GM12878 (cell line): Measurements from ENCODE around the gene BCAP29. TPM values are rescaled to one million over a fixed set of nuclear protein-coding genes. Genes with fewer than 3 reads are reported as not detected.

Source experiments
- ATAC-seq: fragments of 200-7000 bp; cut with Tn5 transposase; 3 replicates; pipeline ENCODE4 v1.9.1; 2020; ENCODE audit warnings: mild to moderate bottlenecking, moderate library complexity
- BruUV-seq: library from RNA; stranded (reverse); fragments of 400-500 nt; replicated peaks from 2 replicates; lab custom pipeline; 2021; lab: Mats Ljungman, UMichigan
- CTCF ChIA-PET: fragments of 300-600 bp; sonication (Branson Sonifier 250); formaldehyde crosslinking; extraction: SDS; loops from one replicate; lab custom pipeline; 2021; ENCODE audit warnings: inconsistent platforms; lab: Yijun Ruan, JAX
- POLR2A ChIA-PET: fragments of 350-600 bp; formaldehyde crosslinking; extraction: SDS; loops from one replicate; lab custom pipeline; 2021; ENCODE audit warnings: inconsistent platforms; lab: Charles Lee
- RAD21 ChIA-PET: fragments of 300-600 bp; sonication (Branson Sonifier 250); formaldehyde crosslinking; loops from one replicate; lab custom pipeline; 2023; ENCODE audit warnings: antibody characterized with exemption; ENCODE audit not compliant: unreplicated experiment; lab: Charles Lee
- SMC1A ChIA-PET: fragments of 300-600 bp; sonication (Branson Sonifier 250); formaldehyde crosslinking; loops from one replicate; lab custom pipeline; 2023; ENCODE audit not compliant: unreplicated experiment, uncharacterized antibody; lab: Charles Lee
- DNase-seq: peaks from one replicate; pipeline ENCODE4 v3.0.0-alpha.2; 2011; ENCODE audit warnings: low read depth, low spot score
- FAIRE-seq: peaks from 3 replicates; lab custom pipeline; 2011; peaks lifted over from hg19 to GRCh38; lab: Jason Lieb, UNC
- H2AFZ ChIP-seq: 2 replicates; pipeline ENCODE4 v1.6.0; 2011; ENCODE audit warnings: low read depth, low read length, control low read depth; ENCODE audit not compliant: control insufficient read depth
- H3K27ac ChIP-seq: 2 replicates; pipeline ENCODE4 v1.5.1; 2011; ENCODE audit warnings: control low read depth; ENCODE audit not compliant: control insufficient read depth, insufficient read depth
- H3K27me3 ChIP-seq, 2 experiments: replicated peaks in 1 of 2; 2 replicates each; pipeline versions ENCODE4 v1.6.0 to v1.6.1; 2011; ENCODE audit warnings: low read length in 1 of 2; ENCODE audit not compliant: control insufficient read depth in 2 of 2, insufficient read depth in 2 of 2
- H3K36me3 ChIP-seq, 2 experiments: 2 replicates each; pipeline ENCODE4 v1.5.1; 2011; ENCODE audit warnings: low read length in 1 of 2; ENCODE audit not compliant: control insufficient read depth in 2 of 2, insufficient read depth in 2 of 2
- H3K4me1 ChIP-seq: 2 replicates; pipeline ENCODE4 v1.6.1; 2011; ENCODE audit warnings: mild to moderate bottlenecking, low read length, moderate library complexity, mixed read lengths; ENCODE audit not compliant: control insufficient read depth, insufficient read depth
- H3K4me2 ChIP-seq: 2 replicates; pipeline ENCODE4 v1.6.0; 2011; ENCODE audit warnings: control low read depth; ENCODE audit not compliant: control insufficient read depth, insufficient read depth
- H3K4me3 ChIP-seq: fragments of 200-600 bp; sonication (generic); 2 replicates; pipeline ENCODE4 v1.5.1; 2016
- H3K79me2 ChIP-seq: 2 replicates; pipeline ENCODE4 v1.6.0; 2011; ENCODE audit warnings: low read length; ENCODE audit not compliant: control insufficient read depth, insufficient read depth
- H3K9ac ChIP-seq: 2 replicates; pipeline ENCODE4 v1.8.0; 2011; ENCODE audit warnings: low read length, control low read depth, mixed read lengths; ENCODE audit not compliant: control insufficient read depth, insufficient read depth
- H3K9me3 ChIP-seq: replicated peaks from 3 replicates; pipeline ENCODE4 v1.5.1; 2011; ENCODE audit warnings: mild to moderate bottlenecking, low read length; ENCODE audit not compliant: control insufficient read depth, insufficient read depth
- H4K20me1 ChIP-seq: 2 replicates; pipeline ENCODE4 v1.6.0; 2011; ENCODE audit not compliant: control insufficient read depth, insufficient read depth
- ATF7 ChIP-seq: fragments of 450-650 bp; IDR thresholded peaks from 2 replicates; pipeline ENCODE4 v1.6.1; 2016; ENCODE audit warnings: low read depth, mild to moderate bottlenecking
- BRCA1 ChIP-seq: IDR thresholded peaks from 2 replicates; pipeline ENCODE4 v1.6.1; 2011; ENCODE audit warnings: low read depth, low read length, improper control_type of control experiment
- NFIC ChIP-seq: IDR thresholded peaks from 2 replicates; pipeline ENCODE4 v1.6.1; 2012; ENCODE audit warnings: low read depth, mild to moderate bottlenecking, inconsistent platforms, low read length, moderate library complexity
- SMAD1 ChIP-seq: fragments of 450-650 bp; IDR thresholded peaks from 2 replicates; pipeline ENCODE4 v1.6.1; 2018; ENCODE audit warnings: mild to moderate bottlenecking, low read depth; ENCODE audit not compliant: partially characterized antibody
- TAF1 ChIP-seq: IDR thresholded peaks from 2 replicates; pipeline ENCODE4 v1.6.1; 2011; ENCODE audit warnings: mild to moderate bottlenecking, low read depth, low read length, borderline replicate concordance
- ZNF207 ChIP-seq: fragments of 450-650 bp; IDR thresholded peaks from 2 replicates; pipeline ENCODE4 v1.6.1; 2014; ENCODE audit warnings: antibody characterized with exemption, mild to moderate bottlenecking, borderline replicate concordance
- WGBS: methylation state at CpG from one replicate; pipeline ENCODE4 v1.1.6; 2016; ENCODE audit warnings: low lambda C conversion rate; ENCODE audit not compliant: insufficient replicate concordance, insufficient coverage; ENCODE audit errors: missing lambda C conversion rate; 5-methylcytosine and 5-hydroxymethylcytosine counted together
- in situ Hi-C: fragments of 300-500 bp; cut with MboI; formaldehyde crosslinking; loops from 9 replicates; pipeline ENCODE4 v1.14.3; 2018; ENCODE audit warnings: mixed read lengths
- intact Hi-C: fragments of 100-400 bp; cut with micrococcal nuclease; formaldehyde crosslinking; loops from one replicate; pipeline ENCODE4 v1.14.2; 2022; ENCODE audit not compliant: unreplicated experiment
- polyA plus RNA-seq, 11 experiments: library from polyadenylated mRNA; depleted of rRNA in 4 of 11; unstranded in 6 of 11; stranded (reverse) in 5 of 11; fragments of >200 nt; fragmentation: Nextera tagmentation in 4 of 11; fragmentation: Illumina TruSeq in 1 of 11; extraction: Ambion mirVana in 4 of 11; extraction: Trizol in 1 of 11; gene quantifications; 1 replicate in 1 of 11; 2 replicates in 10 of 11; pipeline versions ENCODE4 v1.2.1 to v1.2.3, GENCODE V29; 2011 to 2016; ENCODE audit warnings: inconsistent platforms in 2 of 11, missing spikeins in 2 of 11, low read depth in 1 of 11
- total RNA-seq, 4 experiments: library from RNA; depleted of rRNA in 3 of 4; stranded (reverse); fragments of >200 nt in 3 of 4; fragmentation: Illumina TruSeq in 1 of 4; extraction: Trizol in 1 of 4; gene quantifications; 2 replicates each; pipeline versions ENCODE4 v1.2.1 to v1.2.3, GENCODE V29; 2013 to 2021
- TF ChIP-seq, protein P1 (sequence below): fragments of 450-650 bp; IDR thresholded peaks from 2 replicates; pipeline ENCODE4 v1.6.1; 2017; ENCODE audit warnings: mild to moderate bottlenecking, moderate library complexity
- TF ChIP-seq, protein P2 (sequence below): fragments of 450-650 bp; IDR thresholded peaks from 2 replicates; pipeline ENCODE4 v1.6.1; 2017; ENCODE audit warnings: low read depth, mild to moderate bottlenecking, moderate library complexity
- TF ChIP-seq, protein P3 (sequence below): fragments of 450-650 bp; IDR thresholded peaks from 2 replicates; pipeline ENCODE4 v1.6.1; 2016; ENCODE audit warnings: mild to moderate bottlenecking, moderate library complexity, borderline replicate concordance
- TF ChIP-seq, protein P4 (sequence below): fragments of 450-650 bp; IDR thresholded peaks from 2 replicates; pipeline ENCODE4 v1.6.1; 2016; ENCODE audit warnings: mild to moderate bottlenecking

The BCAP29 gene
- total and polyA plus RNA-seq, 10 of the 15 experiments (the other 5 are each of a cell fraction or from before 2014, with no cell fraction given), result 26.5 to 58.5 (median 34.8) TPM

GRCh38 chr7:107573537-107573936, 6.5 kb upstream of the BCAP29 start (continued):
- TF ChIP-seq TAF1 (no peak), NFIC (no peak)
- TF ChIP-seq, protein P1, sequence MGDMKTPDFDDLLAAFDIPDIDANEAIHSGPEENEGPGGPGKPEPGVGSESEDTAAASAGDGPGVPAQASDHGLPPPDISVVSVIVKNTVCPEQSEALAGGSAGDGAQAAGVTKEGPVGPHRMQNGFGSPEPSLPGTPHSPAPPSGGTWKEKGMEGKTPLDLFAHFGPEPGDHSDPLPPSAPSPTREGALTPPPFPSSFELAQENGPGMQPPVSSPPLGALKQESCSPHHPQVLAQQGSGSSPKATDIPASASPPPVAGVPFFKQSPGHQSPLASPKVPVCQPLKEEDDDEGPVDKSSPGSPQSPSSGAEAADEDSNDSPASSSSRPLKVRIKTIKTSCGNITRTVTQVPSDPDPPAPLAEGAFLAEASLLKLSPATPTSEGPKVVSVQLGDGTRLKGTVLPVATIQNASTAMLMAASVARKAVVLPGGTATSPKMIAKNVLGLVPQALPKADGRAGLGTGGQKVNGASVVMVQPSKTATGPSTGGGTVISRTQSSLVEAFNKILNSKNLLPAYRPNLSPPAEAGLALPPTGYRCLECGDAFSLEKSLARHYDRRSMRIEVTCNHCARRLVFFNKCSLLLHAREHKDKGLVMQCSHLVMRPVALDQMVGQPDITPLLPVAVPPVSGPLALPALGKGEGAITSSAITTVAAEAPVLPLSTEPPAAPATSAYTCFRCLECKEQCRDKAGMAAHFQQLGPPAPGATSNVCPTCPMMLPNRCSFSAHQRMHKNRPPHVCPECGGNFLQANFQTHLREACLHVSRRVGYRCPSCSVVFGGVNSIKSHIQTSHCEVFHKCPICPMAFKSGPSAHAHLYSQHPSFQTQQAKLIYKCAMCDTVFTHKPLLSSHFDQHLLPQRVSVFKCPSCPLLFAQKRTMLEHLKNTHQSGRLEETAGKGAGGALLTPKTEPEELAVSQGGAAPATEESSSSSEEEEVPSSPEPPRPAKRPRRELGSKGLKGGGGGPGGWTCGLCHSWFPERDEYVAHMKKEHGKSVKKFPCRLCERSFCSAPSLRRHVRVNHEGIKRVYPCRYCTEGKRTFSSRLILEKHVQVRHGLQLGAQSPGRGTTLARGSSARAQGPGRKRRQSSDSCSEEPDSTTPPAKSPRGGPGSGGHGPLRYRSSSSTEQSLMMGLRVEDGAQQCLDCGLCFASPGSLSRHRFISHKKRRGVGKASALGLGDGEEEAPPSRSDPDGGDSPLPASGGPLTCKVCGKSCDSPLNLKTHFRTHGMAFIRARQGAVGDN, result no peak

GRCh38 chr7:107579554-107579884, 527 bp upstream of the BCAP29 start:
- Histone ChIP-seq H2AFZ (peak overlapping the region; percentile 67), H3K79me2 (peaks cover 6% of the 10 kb centered on the region), H3K4me1 (no peaks in the 10 kb centered on the region; the same call in 1 of the 2 replicates), H3K4me2 (peak overlapping the region; percentile 73), H3K9me3 (no peaks in the 10 kb centered on the region), H4K20me1 (no peaks in the 10 kb centered on the region), H3K36me3 (no peaks in the 10 kb centered on the region; a peak in 1 of 4 replicates), H3K9ac (peak overlapping the region; percentile 80), H3K4me3 (peak overlapping the region; percentile 84), H3K27me3 (no peaks in the 10 kb centered on the region), H3K27ac (peak overlapping the region; percentile 70)
- WGBS, result 6% methylated on average over 9 of the region's 9 CpGs
- DNase-seq (no peak), ATAC-seq (no peak; the same call in 2 of the 3 replicates), FAIRE-seq (no peak)
- in situ Hi-C loops, result no loop called here
- ChIA-PET POLR2A (interaction anchor here (1.0 to 1.2 kb wide), 2 partner anchors 8 to 15 kb away, joined by 3 to 7 read pairs; no protein-coding TSS in a partner anchor), SMC1A (no interaction called here), CTCF (no interaction called here), RAD21 (no interaction called here)
- TSS peak; percentile 95 for BruUV-seq
- intact Hi-C loops, result no loop called here
- TF ChIP-seq, protein P2, sequence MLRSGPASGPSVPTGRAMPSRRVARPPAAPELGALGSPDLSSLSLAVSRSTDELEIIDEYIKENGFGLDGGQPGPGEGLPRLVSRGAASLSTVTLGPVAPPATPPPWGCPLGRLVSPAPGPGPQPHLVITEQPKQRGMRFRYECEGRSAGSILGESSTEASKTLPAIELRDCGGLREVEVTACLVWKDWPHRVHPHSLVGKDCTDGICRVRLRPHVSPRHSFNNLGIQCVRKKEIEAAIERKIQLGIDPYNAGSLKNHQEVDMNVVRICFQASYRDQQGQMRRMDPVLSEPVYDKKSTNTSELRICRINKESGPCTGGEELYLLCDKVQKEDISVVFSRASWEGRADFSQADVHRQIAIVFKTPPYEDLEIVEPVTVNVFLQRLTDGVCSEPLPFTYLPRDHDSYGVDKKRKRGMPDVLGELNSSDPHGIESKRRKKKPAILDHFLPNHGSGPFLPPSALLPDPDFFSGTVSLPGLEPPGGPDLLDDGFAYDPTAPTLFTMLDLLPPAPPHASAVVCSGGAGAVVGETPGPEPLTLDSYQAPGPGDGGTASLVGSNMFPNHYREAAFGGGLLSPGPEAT, result 0 out of 2 replicates have a peak, but pooled peaks have one; percentile 12
- TF ChIP-seq BRCA1 (no peak), SMAD1 (no peak), ZNF207 (no peak), ATF7 (no peak)
- TF ChIP-seq, protein P3, sequence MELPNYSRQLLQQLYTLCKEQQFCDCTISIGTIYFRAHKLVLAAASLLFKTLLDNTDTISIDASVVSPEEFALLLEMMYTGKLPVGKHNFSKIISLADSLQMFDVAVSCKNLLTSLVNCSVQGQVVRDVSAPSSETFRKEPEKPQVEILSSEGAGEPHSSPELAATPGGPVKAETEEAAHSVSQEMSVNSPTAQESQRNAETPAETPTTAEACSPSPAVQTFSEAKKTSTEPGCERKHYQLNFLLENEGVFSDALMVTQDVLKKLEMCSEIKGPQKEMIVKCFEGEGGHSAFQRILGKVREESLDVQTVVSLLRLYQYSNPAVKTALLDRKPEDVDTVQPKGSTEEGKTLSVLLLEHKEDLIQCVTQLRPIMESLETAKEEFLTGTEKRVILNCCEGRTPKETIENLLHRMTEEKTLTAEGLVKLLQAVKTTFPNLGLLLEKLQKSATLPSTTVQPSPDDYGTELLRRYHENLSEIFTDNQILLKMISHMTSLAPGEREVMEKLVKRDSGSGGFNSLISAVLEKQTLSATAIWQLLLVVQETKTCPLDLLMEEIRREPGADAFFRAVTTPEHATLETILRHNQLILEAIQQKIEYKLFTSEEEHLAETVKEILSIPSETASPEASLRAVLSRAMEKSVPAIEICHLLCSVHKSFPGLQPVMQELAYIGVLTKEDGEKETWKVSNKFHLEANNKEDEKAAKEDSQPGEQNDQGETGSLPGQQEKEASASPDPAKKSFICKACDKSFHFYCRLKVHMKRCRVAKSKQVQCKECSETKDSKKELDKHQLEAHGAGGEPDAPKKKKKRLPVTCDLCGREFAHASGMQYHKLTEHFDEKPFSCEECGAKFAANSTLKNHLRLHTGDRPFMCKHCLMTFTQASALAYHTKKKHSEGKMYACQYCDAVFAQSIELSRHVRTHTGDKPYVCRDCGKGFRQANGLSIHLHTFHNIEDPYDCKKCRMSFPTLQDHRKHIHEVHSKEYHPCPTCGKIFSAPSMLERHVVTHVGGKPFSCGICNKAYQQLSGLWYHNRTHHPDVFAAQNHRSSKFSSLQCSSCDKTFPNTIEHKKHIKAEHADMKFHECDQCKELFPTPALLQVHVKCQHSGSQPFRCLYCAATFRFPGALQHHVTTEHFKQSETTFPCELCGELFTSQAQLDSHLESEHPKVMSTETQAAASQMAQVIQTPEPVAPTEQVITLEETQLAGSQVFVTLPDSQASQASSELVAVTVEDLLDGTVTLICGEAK, result peak; percentile 38; the same call in 1 of the 2 replicates
- TF ChIP-seq, protein P4, sequence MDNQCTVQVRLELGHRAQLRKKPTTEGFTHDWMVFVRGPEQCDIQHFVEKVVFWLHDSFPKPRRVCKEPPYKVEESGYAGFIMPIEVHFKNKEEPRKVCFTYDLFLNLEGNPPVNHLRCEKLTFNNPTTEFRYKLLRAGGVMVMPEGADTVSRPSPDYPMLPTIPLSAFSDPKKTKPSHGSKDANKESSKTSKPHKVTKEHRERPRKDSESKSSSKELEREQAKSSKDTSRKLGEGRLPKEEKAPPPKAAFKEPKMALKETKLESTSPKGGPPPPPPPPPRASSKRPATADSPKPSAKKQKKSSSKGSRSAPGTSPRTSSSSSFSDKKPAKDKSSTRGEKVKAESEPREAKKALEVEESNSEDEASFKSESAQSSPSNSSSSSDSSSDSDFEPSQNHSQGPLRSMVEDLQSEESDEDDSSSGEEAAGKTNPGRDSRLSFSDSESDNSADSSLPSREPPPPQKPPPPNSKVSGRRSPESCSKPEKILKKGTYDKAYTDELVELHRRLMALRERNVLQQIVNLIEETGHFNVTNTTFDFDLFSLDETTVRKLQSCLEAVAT, result 0 out of 2 replicates have a peak, but pooled peaks have one; percentile 15
